ENCODE measurements around the gene C10orf53. TPM values are rescaled to one million over a fixed set of nuclear protein-coding genes. Genes with fewer than 3 reads are reported as not detected.

Gene C10orf53
- total RNA-seq, 1 donor from 2014 or later, result not detected

DNA sequence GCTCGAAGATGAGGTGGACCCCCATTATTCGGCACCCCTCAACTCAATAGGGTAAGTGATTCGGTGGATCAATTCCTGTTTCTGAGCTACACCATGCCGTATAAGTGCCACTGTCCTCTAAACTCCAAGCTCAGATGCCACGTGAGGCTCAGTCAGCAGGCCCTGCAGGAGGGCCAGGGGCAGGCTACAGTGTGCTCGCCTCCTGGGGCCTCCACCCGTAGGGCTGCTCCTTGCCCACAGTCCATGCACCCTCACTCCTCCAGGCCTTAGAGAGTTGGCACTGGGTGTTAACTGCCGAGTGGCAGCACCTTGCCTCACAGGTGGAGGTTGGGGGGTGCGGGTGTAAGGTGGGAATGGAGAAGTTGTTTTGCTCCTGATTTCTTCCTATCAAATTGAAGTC lies 12.1 kb downstream of the C10orf53 start:
- Mint-ChIP-seq H3K4me3 (ENCODE audit: unreplicated experiment) (no peak overlapping the region), H3K27ac (ENCODE audit: unreplicated experiment) (no peak overlapping the region), H3K36me3 (ENCODE audit: low read depth) (no peaks in the 10 kb centered on the region), H3K4me1 (ENCODE audit: low read depth) (no peaks in the 10 kb centered on the region), H3K9me3 (ENCODE audit: low read depth) (peaks cover 5% of the 10 kb centered on the region), H3K27me3 (ENCODE audit: low read depth) (peaks cover 55% of the 10 kb centered on the region)
- no peak for DNase-seq (ENCODE audit: low spot score)
- TF ChIP-seq, protein P1, sequence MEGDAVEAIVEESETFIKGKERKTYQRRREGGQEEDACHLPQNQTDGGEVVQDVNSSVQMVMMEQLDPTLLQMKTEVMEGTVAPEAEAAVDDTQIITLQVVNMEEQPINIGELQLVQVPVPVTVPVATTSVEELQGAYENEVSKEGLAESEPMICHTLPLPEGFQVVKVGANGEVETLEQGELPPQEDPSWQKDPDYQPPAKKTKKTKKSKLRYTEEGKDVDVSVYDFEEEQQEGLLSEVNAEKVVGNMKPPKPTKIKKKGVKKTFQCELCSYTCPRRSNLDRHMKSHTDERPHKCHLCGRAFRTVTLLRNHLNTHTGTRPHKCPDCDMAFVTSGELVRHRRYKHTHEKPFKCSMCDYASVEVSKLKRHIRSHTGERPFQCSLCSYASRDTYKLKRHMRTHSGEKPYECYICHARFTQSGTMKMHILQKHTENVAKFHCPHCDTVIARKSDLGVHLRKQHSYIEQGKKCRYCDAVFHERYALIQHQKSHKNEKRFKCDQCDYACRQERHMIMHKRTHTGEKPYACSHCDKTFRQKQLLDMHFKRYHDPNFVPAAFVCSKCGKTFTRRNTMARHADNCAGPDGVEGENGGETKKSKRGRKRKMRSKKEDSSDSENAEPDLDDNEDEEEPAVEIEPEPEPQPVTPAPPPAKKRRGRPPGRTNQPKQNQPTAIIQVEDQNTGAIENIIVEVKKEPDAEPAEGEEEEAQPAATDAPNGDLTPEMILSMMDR (IDR thresholded peaks at IDR 0.05), result no peak

DNA sequence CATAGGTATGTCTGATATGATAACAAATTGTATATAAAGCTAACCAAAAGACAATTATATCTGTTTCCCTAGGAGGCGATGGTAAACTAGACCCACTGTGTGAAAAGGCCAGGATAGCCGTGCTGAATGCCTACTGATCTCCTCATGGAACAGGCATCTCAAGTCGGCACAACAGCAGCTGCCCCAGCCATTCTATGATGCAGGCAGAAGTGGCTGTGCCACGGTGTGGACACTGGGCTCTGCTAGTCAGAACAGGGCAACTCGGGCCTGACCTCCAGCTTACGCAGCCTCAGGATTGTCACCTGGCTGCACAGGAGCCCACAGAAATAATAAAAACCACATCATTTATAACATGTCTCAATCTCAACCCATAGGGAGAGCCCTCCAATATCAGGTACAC lies 15.0 kb downstream of the C10orf53 start:
- Mint-ChIP-seq H3K4me3 (ENCODE audit: unreplicated experiment) (no peak overlapping the region), H3K27me3 (ENCODE audit: low read depth) (peaks cover 34% of the 10 kb centered on the region), H3K27ac (ENCODE audit: unreplicated experiment) (no peak overlapping the region), H3K4me1 (ENCODE audit: low read depth) (no peaks in the 10 kb centered on the region), H3K36me3 (ENCODE audit: low read depth) (no peaks in the 10 kb centered on the region), H3K9me3 (ENCODE audit: low read depth) (peaks cover 2% of the 10 kb centered on the region)
- TF ChIP-seq, protein P1 (IDR thresholded peaks at IDR 0.05), result no peak
- no peak for DNase-seq (ENCODE audit: low spot score)

DNA sequence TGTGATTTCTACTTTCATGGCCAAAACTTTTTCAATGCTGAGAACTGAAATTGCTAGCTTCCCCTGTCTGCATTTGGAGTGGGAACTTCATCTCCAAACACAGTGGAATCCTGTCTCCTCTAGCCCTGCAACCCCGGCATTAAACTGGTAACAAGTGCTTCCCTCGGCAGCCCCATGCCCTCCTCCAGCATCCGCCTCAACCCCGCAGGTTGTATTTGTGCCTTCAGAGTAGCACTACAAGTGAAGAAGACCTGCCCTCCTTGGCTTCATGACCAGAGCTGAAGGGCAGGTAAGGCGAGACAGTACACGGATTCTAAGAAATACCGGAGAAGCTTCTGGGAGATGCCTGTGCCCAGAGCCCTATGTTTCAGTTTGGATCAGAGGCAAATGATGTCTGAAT lies 16.9 kb downstream of the C10orf53 start:
- Mint-ChIP-seq H3K36me3 (ENCODE audit: low read depth) (no peaks in the 10 kb centered on the region), H3K4me3 (ENCODE audit: unreplicated experiment) (no peak overlapping the region), H3K9me3 (ENCODE audit: low read depth) (peaks cover 2% of the 10 kb centered on the region), H3K27ac (ENCODE audit: unreplicated experiment) (no peak overlapping the region), H3K27me3 (ENCODE audit: low read depth) (peaks cover 17% of the 10 kb centered on the region), H3K4me1 (ENCODE audit: low read depth) (no peaks in the 10 kb centered on the region)
- TF ChIP-seq, protein P1 (IDR thresholded peaks at IDR 0.05), result no peak
- no peak for DNase-seq (ENCODE audit: low spot score)

DNA sequence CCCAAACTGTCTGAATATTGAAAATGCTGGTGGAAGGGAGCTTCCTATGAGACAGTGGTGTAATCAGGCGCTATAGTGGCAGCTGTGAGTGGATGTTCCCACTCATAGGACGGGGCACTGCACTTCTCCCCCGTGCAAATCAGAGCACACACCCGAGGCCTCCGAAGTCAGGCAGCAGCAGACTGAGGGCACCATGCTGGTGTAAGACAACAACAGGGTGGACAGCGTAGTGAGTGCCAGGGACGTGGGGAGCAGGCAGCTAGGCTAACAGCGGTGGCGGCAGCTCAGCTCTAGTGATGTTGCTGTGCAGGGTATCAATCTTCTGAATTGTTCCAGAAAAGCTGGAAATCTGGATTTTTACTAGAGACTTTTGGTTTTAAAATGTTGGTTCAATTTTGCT lies 19.2 kb downstream of the C10orf53 start:
- H3K27ac Mint-ChIP-seq (ENCODE audit: unreplicated experiment), result no peak overlapping the region
- H3K4me3 Mint-ChIP-seq (ENCODE audit: unreplicated experiment), result no peak overlapping the region
- H3K4me1 Mint-ChIP-seq (ENCODE audit: low read depth), result no peaks in the 10 kb centered on the region
- no peak for DNase-seq (ENCODE audit: low spot score)
- H3K9me3 Mint-ChIP-seq (ENCODE audit: low read depth), result no peaks in the 10 kb centered on the region
- TF ChIP-seq, protein P1 (IDR thresholded peaks at IDR 0.05), result no peak
- H3K36me3 Mint-ChIP-seq (ENCODE audit: low read depth), result no peaks in the 10 kb centered on the region
- H3K27me3 Mint-ChIP-seq (ENCODE audit: low read depth), result peaks cover 16% of the 10 kb centered on the region

DNA sequence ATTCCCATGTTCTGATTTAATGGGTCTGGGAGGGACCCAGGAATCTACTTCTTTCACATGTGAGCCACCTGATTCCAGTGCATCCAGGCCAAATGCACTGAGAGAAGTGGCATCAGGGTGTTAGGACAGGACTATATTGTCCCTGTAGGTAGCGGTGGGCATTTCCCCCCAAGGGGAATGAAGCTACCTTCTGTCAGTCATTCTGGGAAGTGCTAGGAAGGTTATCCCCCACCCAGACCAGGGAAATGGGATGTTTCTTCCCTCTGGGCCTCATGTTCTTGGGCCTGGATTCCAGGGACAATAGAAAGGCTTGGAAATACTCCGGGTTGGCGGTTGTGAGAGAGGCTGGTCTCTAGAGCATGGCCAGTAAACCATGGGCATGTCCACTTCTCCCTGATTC lies 20.8 kb downstream of the C10orf53 start:
- no peaks in the 10 kb centered on the region for H3K4me1 Mint-ChIP-seq (ENCODE audit: low read depth)
- H3K36me3 Mint-ChIP-seq (ENCODE audit: low read depth), result no peaks in the 10 kb centered on the region
- H3K9me3 Mint-ChIP-seq (ENCODE audit: low read depth), result peaks cover 3% of the 10 kb centered on the region
- no peak for DNase-seq (ENCODE audit: low spot score)
- peaks cover 14% of the 10 kb centered on the region for H3K27me3 Mint-ChIP-seq (ENCODE audit: low read depth)
- TF ChIP-seq, protein P1 (IDR thresholded peaks at IDR 0.05), result no peak
- H3K4me3 Mint-ChIP-seq (ENCODE audit: unreplicated experiment), result no peak overlapping the region
- H3K27ac Mint-ChIP-seq (ENCODE audit: unreplicated experiment), result no peak overlapping the region

All from chondrocyte (in vitro differentiated cells).